Astrocyte (in vitro differentiated cells and primary cell): ENCODE measurements around the gene ATXN7L1. TPM values are rescaled to one million over a fixed set of nuclear protein-coding genes. Genes with fewer than 3 reads are reported as not detected.

ENCODE experiments used
- DNase-seq: peaks from one replicate; pipeline ENCODE4 v3.0.0-alpha.2; 2010; ENCODE audit warnings: low read depth
- FAIRE-seq: peaks from 2 replicates; lab custom pipeline; 2011; peaks lifted over from hg19 to GRCh38; lab: Jason Lieb, UNC
- H2AFZ ChIP-seq: 2 replicates; pipeline ENCODE4 v1.6.0; 2012; ENCODE audit warnings: low read depth, low read length, inconsistent platforms
- H3K27ac ChIP-seq: 2 replicates; pipeline ENCODE4 v1.5.1; 2011; ENCODE audit warnings: low read depth, low read length, inconsistent platforms
- H3K27me3 ChIP-seq: 2 replicates; pipeline ENCODE4 v1.6.0; 2011; ENCODE audit warnings: low read length, inconsistent platforms; ENCODE audit not compliant: insufficient read depth
- H3K36me3 ChIP-seq: 2 replicates; pipeline ENCODE4 v1.5.1; 2011; ENCODE audit warnings: low read length, inconsistent platforms; ENCODE audit not compliant: insufficient read depth
- H3K4me1 ChIP-seq: 2 replicates; pipeline ENCODE4 v1.5.1; 2011; ENCODE audit warnings: low read length, inconsistent platforms; ENCODE audit not compliant: insufficient read depth
- H3K4me2 ChIP-seq: 2 replicates; pipeline ENCODE4 v1.6.0; 2012; ENCODE audit warnings: low read length, inconsistent platforms
- H3K4me3 ChIP-seq: 2 replicates; pipeline ENCODE4 v1.5.1; 2011; ENCODE audit warnings: low read depth, mild to moderate bottlenecking, low read length, inconsistent platforms; ENCODE audit not compliant: insufficient read depth
- H3K79me2 ChIP-seq: 2 replicates; pipeline ENCODE4 v1.6.0; 2012; ENCODE audit warnings: mild to moderate bottlenecking, low read length, inconsistent platforms; ENCODE audit not compliant: insufficient read depth
- H3K9ac ChIP-seq: 2 replicates; pipeline ENCODE4 v1.6.0; 2012; ENCODE audit warnings: mild to moderate bottlenecking, low read length, inconsistent platforms
- H3K9me3 ChIP-seq: 2 replicates; pipeline ENCODE4 v1.5.1; 2012; ENCODE audit warnings: low read depth, mild to moderate bottlenecking, low read length, inconsistent platforms; ENCODE audit not compliant: insufficient read depth
- H4K20me1 ChIP-seq: 2 replicates; pipeline ENCODE4 v1.6.0; 2012; ENCODE audit warnings: low read length, inconsistent platforms; ENCODE audit not compliant: insufficient read depth
- H3K27ac Mint-ChIP-seq: one replicate; pipeline ENCODE4 v1.8.0; 2021; ENCODE audit warnings: mild to moderate bottlenecking, mixed read lengths; ENCODE audit not compliant: unreplicated experiment
- H3K27me3 Mint-ChIP-seq: one replicate; pipeline ENCODE4 v1.8.0; 2021; ENCODE audit warnings: low read depth, mixed read lengths; ENCODE audit not compliant: unreplicated experiment
- H3K36me3 Mint-ChIP-seq: one replicate; pipeline ENCODE4 v1.8.0; 2021; ENCODE audit warnings: low read depth, mixed read lengths; ENCODE audit not compliant: unreplicated experiment
- H3K4me1 Mint-ChIP-seq: one replicate; pipeline ENCODE4 v1.8.0; 2021; ENCODE audit warnings: low read depth, mixed read lengths; ENCODE audit not compliant: unreplicated experiment
- H3K4me3 Mint-ChIP-seq: one replicate; pipeline ENCODE4 v1.8.0; 2021; ENCODE audit warnings: mild to moderate bottlenecking, moderate library complexity, mixed read lengths; ENCODE audit not compliant: unreplicated experiment
- H3K9me3 Mint-ChIP-seq: one replicate; pipeline ENCODE4 v1.8.0; 2021; ENCODE audit warnings: mild to moderate bottlenecking, mixed read lengths; ENCODE audit not compliant: unreplicated experiment
- CTCF ChIP-seq: IDR thresholded peaks from 2 replicates; pipeline ENCODE4 v1.5.1; 2011; ENCODE audit warnings: low read depth, mild to moderate bottlenecking, inconsistent platforms, low read length, moderate library complexity; ENCODE audit not compliant: insufficient read depth
- EZH2 ChIP-seq: IDR thresholded peaks from 2 replicates; pipeline ENCODE4 v1.6.1; 2012; ENCODE audit warnings: mild to moderate bottlenecking, low read length, inconsistent platforms; ENCODE audit not compliant: insufficient read depth
- total RNA-seq: library from RNA; stranded (reverse); gene quantifications from 2 replicates; pipeline ENCODE4 v1.2.1, GENCODE V29; 2021

Gene ATXN7L1
- total RNA-seq, 1 donor from 2014 or later, result 7.6 TPM

- no peak for TF ChIP-seq CTCF
- FAIRE-seq, result no peak
- no peak overlapping the region for H3K9ac ChIP-seq
Observed at GRCh38 chr7:105906695-105907094, 30.3 kb upstream of the ATXN7L1 start.

GRCh38 chr7:105905910-105906568 is 29.6 kb upstream of the ATXN7L1 start:
- no peak for FAIRE-seq
- H3K4me2 ChIP-seq, result no peak overlapping the region
- no peaks in the 10 kb centered on the region for H3K79me2 ChIP-seq
- no peaks in the 10 kb centered on the region for H3K36me3 ChIP-seq
- no peak overlapping the region for H3K27ac Mint-ChIP-seq
- peaks cover 4% of the 10 kb centered on the region for H3K27me3 ChIP-seq
- H3K9me3 Mint-ChIP-seq, result peaks cover 7% of the 10 kb centered on the region
- H3K4me1 ChIP-seq, result no peaks in the 10 kb centered on the region
- no peak overlapping the region for H3K27ac ChIP-seq
- H3K4me3 Mint-ChIP-seq, result no peak overlapping the region
- DNase-seq, result no peak
- no peaks in the 10 kb centered on the region for H3K4me1 Mint-ChIP-seq
- H2AFZ ChIP-seq, result no peak overlapping the region
- TF ChIP-seq EZH2, result no peak
- H3K4me3 ChIP-seq, result no peak overlapping the region
- no peak overlapping the region for H3K9ac ChIP-seq
- no peaks in the 10 kb centered on the region for H4K20me1 ChIP-seq
- H3K36me3 Mint-ChIP-seq, result peaks cover 3% of the 10 kb centered on the region
- H3K27me3 Mint-ChIP-seq, result no peaks in the 10 kb centered on the region
- H3K9me3 ChIP-seq, result no peaks in the 10 kb centered on the region

More at GRCh38 chr7:105906695-105907094, 30.3 kb upstream of the ATXN7L1 start:
- no peaks in the 10 kb centered on the region for H3K36me3 ChIP-seq
- no peak overlapping the region for H3K27ac ChIP-seq
- H3K36me3 Mint-ChIP-seq, result peaks cover 3% of the 10 kb centered on the region
- DNase-seq, result peak; percentile 12
- H3K27ac Mint-ChIP-seq, result no peak overlapping the region
- no peaks in the 10 kb centered on the region for H3K9me3 ChIP-seq
- no peak overlapping the region for H2AFZ ChIP-seq
- no peak overlapping the region for H3K4me2 ChIP-seq
- no peaks in the 10 kb centered on the region for H4K20me1 ChIP-seq
- no peaks in the 10 kb centered on the region for H3K4me1 ChIP-seq
- no peak overlapping the region for H3K4me3 ChIP-seq
- H3K9me3 Mint-ChIP-seq, result peaks cover 7% of the 10 kb centered on the region
- no peaks in the 10 kb centered on the region for H3K4me1 Mint-ChIP-seq
- no peak overlapping the region for H3K4me3 Mint-ChIP-seq
- no peaks in the 10 kb centered on the region for H3K27me3 Mint-ChIP-seq
- no peaks in the 10 kb centered on the region for H3K79me2 ChIP-seq
- H3K27me3 ChIP-seq, result peaks cover 4% of the 10 kb centered on the region

- peaks cover 4% of the 10 kb centered on the region for H3K27me3 ChIP-seq
- no peaks in the 10 kb centered on the region for H3K36me3 ChIP-seq
- H3K4me3 Mint-ChIP-seq, result no peak overlapping the region
- H3K27ac ChIP-seq, result no peak overlapping the region
- no peak for FAIRE-seq
- no peak overlapping the region for H2AFZ ChIP-seq
- no peaks in the 10 kb centered on the region for H4K20me1 ChIP-seq
- no peaks in the 10 kb centered on the region for H3K9me3 ChIP-seq
- no peaks in the 10 kb centered on the region for H3K4me1 ChIP-seq
- peaks cover 7% of the 10 kb centered on the region for H3K9me3 Mint-ChIP-seq
- H3K4me1 Mint-ChIP-seq, result no peaks in the 10 kb centered on the region
- no peak overlapping the region for H3K27ac Mint-ChIP-seq
- H3K36me3 Mint-ChIP-seq, result no peaks in the 10 kb centered on the region
- no peak for DNase-seq
- H3K27me3 Mint-ChIP-seq, result no peaks in the 10 kb centered on the region
- no peak overlapping the region for H3K9ac ChIP-seq
- H3K4me3 ChIP-seq, result no peak overlapping the region
- TF ChIP-seq CTCF (no peak), EZH2 (no peak)
- H3K4me2 ChIP-seq, result no peak overlapping the region
- H3K79me2 ChIP-seq, result no peaks in the 10 kb centered on the region
Observed at GRCh38 chr7:105905209-105905909, 29.0 kb upstream of the ATXN7L1 start.
